ENCODE measurements around the gene B3GALT5. TPM values are rescaled to one million over a fixed set of nuclear protein-coding genes. Genes with fewer than 3 reads are reported as not detected.

Gene B3GALT5
- total RNA-seq, 2 donors from 2014 or later: not detected

GRCh38 chr21:39675590-39675989, 62.9 kb downstream of the B3GALT5 start:
- H3K27ac ChIP-seq: no peak overlapping the region
- H3K4me3 ChIP-seq: no peak overlapping the region
- no peaks in the 10 kb centered on the region for H3K4me1 ChIP-seq
- no peak for DNase-seq (ENCODE audit: low spot score)
- H3K27me3 ChIP-seq: no peaks in the 10 kb centered on the region
- H3K9me3 ChIP-seq: no peaks in the 10 kb centered on the region
- no peaks in the 10 kb centered on the region for H3K36me3 ChIP-seq
- no peak for TF ChIP-seq CTCF (IDR thresholded peaks at IDR 0.05)

GRCh38 chr21:39675993-39676661, 63.4 kb downstream of the B3GALT5 start:
- DNase-seq (ENCODE audit: low spot score): no peak
- H3K36me3 ChIP-seq: no peaks in the 10 kb centered on the region
- H3K9me3 ChIP-seq: no peaks in the 10 kb centered on the region
- H3K27ac ChIP-seq: no peak overlapping the region
- no peaks in the 10 kb centered on the region for H3K27me3 ChIP-seq
- H3K4me3 ChIP-seq: no peak overlapping the region
- H3K4me1 ChIP-seq: no peaks in the 10 kb centered on the region
- no peak for TF ChIP-seq CTCF (IDR thresholded peaks at IDR 0.05)

- H3K27me3 ChIP-seq: no peaks in the 10 kb centered on the region
- no peak for TF ChIP-seq CTCF (IDR thresholded peaks at IDR 0.05)
- H3K4me3 ChIP-seq: no peak overlapping the region
- no peak overlapping the region for H3K27ac ChIP-seq
- no peak for DNase-seq (ENCODE audit: low spot score)
- no peaks in the 10 kb centered on the region for H3K4me1 ChIP-seq
- H3K9me3 ChIP-seq: no peaks in the 10 kb centered on the region
- no peaks in the 10 kb centered on the region for H3K36me3 ChIP-seq
These were observed 67.5 kb downstream of the B3GALT5 start for GRCh38 chr21:39680216-39680615.

GRCh38 chr21:39681257-39681656, 68.5 kb downstream of the B3GALT5 start:
- Histone ChIP-seq H3K4me1 (no peaks in the 10 kb centered on the region), H3K36me3 (no peaks in the 10 kb centered on the region), H3K9me3 (no peaks in the 10 kb centered on the region), H3K27ac (no peak overlapping the region), H3K27me3 (no peaks in the 10 kb centered on the region), H3K4me3 (no peak overlapping the region)
- no peak for DNase-seq (ENCODE audit: low spot score)
- no peak for TF ChIP-seq CTCF (IDR thresholded peaks at IDR 0.05)

- Histone ChIP-seq H3K27me3 (no peaks in the 10 kb centered on the region), H3K36me3 (no peaks in the 10 kb centered on the region), H3K4me3 (no peak overlapping the region), H3K4me1 (no peaks in the 10 kb centered on the region), H3K9me3 (no peaks in the 10 kb centered on the region), H3K27ac (no peak overlapping the region)
- DNase-seq (ENCODE audit: low spot score): no peak
- no peak for TF ChIP-seq CTCF (IDR thresholded peaks at IDR 0.05)
These were observed 69.1 kb downstream of the B3GALT5 start for GRCh38 chr21:39681845-39682244.

GRCh38 chr21:39685236-39685635, 72.5 kb downstream of the B3GALT5 start:
- no peak for TF ChIP-seq CTCF (IDR thresholded peaks at IDR 0.05)
- DNase-seq (ENCODE audit: low spot score): no peak
- Histone ChIP-seq H3K36me3 (no peaks in the 10 kb centered on the region), H3K27me3 (no peaks in the 10 kb centered on the region), H3K27ac (no peak overlapping the region), H3K4me1 (no peaks in the 10 kb centered on the region), H3K4me3 (no peak overlapping the region), H3K9me3 (no peaks in the 10 kb centered on the region)

All from right atrium auricular region (tissue), 2 donors.